Stimulated activated naive CD8-positive, alpha-beta T cell treated with anti-CD3 and anti-CD28 coated beads, Interleukin-15, Interleukin-2, amounts not matched to agents 100 U/mL and 50 U/mL, for 24 hours (primary cell): ENCODE results near the gene TMEM37.

Experiments used
- ATAC-seq: fragments of 150-1000 bp; cut with Tn5 transposase; one replicate; pipeline ENCODE4 v1.10.0; 2021
- DNase-seq: peaks from one replicate; pipeline ENCODE4 v3.0.0; 2021

Gene TMEM37

GRCh38 chr2:119455066-119455718 lies 23.5 kb downstream of the TMEM37 start:
- DNase-seq (no peak), ATAC-seq (no peak)

DNA sequence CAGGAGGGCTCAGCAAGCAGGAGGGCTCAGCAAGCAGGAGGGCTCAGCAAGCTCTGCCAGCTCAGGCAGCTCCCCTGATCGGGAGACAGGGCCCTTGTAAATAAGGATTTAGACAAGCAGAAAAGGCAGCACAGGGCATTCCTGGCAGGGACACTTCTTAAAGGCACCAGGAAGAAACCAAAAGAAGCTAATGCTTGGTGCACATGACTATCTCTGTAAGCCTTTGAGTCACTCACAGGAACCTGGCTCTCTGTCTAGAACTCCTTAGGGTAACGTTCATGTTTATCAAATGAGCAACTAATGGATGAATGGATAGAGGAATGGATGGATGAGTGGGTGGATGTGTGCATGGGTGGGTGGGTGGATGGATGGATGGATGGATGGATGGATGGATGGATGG lies 28.4 kb downstream of the TMEM37 start:
- no peak for ATAC-seq

DNA sequence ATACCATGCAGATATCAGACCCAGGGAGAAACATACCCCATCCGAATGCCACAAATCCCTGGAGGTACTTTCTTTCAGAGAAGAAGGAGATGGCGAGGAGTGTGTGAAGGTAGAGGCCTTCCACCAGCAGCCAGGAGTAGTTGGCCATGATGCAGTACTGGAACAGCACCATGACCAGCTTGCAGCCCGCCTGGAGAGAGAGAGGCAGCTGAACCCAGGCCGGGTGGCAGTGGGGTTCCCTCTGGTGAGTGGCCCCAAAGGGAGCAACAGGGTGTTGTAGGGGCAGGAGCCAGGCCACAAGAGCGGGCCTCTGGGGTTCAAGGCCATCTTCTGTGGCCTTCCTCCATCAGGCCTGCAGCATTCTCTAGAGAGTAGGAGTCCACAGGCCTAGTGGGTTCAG lies 30.2 kb downstream of the TMEM37 start:
- ATAC-seq: no peak
- no peak for DNase-seq

More for the DNA sequence above, 28.4 kb downstream of the TMEM37 start:
- no peak for DNase-seq

GRCh38 chr2:119462574-119462973 lies 30.9 kb downstream of the TMEM37 start:
- DNase-seq (no peak), ATAC-seq (no peak)

- DNase-seq (no peak), ATAC-seq (peak; percentile 58)
Observed at GRCh38 chr2:119463136-119463535, 31.5 kb downstream of the TMEM37 start.

- no peak for DNase-seq
- ATAC-seq: no peak
Observed at GRCh38 chr2:119463990-119464389, 32.3 kb downstream of the TMEM37 start.

DNA sequence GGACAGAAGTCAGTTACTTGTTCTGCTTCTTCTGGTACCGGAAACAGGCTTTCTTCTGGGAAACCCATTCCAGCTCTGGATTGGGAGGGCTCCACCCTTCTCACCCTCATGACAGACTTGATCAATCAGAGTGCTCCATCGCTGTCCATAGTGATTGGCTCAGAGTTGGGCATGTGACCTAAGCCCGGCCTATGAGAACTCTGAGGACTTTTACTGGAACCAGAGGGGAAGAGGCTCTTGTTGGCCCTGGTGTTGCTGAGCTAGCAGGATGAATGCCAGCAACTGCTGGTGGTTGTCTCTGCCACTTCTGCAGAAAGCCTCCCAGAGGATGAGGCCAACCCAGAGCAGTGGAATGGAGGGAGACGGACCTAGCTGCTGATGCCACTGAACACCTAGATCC lies 33.3 kb downstream of the TMEM37 start:
- ATAC-seq (no peak), DNase-seq (no peak)

DNA sequence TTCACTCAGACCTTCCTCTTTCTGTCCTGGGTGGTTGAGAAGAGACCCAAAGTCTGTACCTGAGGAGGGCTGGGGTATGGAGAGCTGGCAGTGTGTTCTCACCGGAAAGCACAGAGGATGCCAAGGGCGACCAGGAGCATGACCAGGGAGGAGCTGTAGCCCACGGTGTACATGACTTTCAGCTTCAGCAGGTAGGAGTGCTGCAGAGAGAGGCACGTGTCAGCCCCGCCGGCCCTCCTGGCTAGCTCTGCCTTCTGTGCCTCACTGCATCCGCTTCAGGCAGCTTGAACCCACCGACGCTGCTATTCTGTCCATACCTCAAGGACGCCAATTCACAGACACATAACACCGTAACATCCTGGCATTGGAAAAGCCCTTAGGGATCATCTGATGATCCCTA lies 34.0 kb downstream of the TMEM37 start:
- ATAC-seq (no peak), DNase-seq (no peak)

GRCh38 chr2:119466373-119466772 lies 34.7 kb downstream of the TMEM37 start:
- no peak for DNase-seq

DNA sequence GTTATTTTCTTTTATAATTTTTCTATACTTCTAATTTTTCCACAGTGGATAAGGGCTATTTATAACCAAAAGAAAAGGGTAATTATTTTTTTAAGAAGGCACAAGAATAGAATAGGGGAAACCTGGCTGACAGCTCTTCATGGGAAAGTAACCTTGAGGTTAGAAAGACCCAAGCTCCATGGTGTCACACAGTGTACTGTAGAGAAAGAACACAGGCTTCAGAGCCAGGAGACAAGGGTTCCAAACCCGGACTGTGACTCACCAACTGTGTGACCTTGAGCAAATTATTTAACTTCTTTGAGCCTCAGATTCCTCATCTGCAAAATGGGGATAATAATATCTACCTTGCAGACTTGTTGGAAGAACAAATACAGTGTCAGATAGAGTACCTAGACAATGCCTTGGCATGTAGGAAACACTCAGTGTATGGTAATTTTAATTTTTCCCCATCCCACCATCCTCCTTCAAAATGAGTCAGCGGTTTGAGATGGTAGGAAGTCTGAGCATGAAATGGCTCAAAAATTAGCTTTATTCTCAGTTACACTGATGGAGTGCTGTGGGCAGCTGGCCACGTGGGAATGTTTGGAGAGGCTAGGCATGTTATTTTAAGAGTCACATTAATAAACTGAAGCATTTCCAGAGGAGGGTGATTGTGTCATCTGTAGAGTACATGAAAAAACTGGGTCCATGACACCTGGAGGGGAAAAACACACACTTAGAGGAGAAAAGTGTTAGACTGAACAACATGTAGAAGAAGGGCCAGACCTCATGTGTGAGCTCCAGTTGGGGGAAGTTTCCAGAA lies 36.7 kb downstream of the TMEM37 start:
- ATAC-seq: no peak
- no peak for DNase-seq

More at GRCh38 chr2:119466373-119466772, 34.7 kb downstream of the TMEM37 start:
- no peak for ATAC-seq

DNA sequence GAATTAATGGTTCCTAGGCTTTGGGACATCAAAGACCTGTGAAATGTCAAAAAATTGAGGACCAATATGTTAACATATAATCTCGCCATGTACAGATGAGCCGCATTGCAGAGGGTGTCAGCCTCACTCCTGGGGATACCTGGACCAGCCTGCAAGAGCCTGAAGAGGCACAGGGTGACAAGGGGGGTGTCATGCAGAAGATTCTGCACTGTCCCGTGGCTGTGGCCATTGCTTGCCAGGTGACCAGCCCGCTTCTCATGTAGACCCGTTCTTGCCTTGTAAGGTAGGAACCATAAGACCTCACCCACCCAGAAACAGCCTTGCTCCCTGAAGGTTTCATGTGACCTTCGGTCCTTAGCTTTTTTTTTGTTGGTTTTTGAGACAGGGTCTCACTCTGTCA lies 37.5 kb downstream of the TMEM37 start:
- ATAC-seq (no peak), DNase-seq (no peak)

DNA sequence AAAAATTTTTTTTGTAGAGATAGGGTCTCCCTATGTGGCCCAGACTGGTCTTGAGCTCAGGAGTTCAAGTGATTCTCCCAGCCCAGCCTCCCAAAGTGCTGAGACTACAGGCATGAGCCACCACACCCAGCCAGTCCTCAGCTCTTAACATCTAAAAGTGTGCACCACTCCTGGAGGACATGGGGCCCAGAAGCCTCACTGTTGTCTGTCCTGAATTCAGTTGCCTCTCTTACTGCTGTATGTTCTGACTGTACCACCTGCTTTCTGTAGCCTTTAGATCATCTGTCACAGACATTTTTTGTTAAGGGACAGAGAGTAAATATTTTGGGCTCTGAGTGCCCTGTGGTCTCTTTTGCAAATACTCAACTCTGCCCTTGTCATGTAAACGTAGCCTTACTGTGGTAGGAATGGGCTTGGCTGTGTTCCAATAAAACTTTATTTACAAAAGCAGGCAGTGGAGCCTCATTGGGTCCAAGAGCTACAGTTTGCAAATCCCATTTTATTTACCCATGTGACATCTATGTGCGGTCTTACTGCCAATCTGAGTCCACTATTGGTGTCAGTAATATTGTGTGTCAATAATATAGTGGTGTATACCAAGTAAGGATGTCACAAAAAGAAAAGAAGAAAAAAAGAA lies 38.1 kb downstream of the TMEM37 start:
- ATAC-seq: no peak
- no peak for DNase-seq

DNA sequence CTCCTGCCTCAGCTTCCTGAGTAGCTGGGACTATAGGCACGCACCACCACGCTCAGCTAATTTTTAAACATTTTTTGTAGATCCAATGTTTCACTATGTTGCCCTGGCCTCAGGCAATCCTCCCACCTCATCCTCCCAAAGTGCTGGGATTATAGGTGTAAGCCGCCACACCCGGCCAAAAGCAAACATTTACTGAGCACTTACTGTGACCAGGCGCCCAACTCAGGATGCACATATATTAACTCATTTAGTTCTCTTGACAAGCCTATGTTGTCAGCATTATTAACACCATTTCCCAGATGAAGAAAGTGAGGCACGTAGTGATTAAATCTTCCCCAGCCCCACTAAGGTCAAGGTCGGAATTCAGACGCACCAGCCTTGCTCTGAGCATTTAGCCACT lies 41.1 kb downstream of the TMEM37 start:
- ATAC-seq (no peak), DNase-seq (no peak)

- no peak for DNase-seq
- no peak for ATAC-seq
Observed at GRCh38 chr2:119473621-119474370, 42.1 kb downstream of the TMEM37 start.

DNA sequence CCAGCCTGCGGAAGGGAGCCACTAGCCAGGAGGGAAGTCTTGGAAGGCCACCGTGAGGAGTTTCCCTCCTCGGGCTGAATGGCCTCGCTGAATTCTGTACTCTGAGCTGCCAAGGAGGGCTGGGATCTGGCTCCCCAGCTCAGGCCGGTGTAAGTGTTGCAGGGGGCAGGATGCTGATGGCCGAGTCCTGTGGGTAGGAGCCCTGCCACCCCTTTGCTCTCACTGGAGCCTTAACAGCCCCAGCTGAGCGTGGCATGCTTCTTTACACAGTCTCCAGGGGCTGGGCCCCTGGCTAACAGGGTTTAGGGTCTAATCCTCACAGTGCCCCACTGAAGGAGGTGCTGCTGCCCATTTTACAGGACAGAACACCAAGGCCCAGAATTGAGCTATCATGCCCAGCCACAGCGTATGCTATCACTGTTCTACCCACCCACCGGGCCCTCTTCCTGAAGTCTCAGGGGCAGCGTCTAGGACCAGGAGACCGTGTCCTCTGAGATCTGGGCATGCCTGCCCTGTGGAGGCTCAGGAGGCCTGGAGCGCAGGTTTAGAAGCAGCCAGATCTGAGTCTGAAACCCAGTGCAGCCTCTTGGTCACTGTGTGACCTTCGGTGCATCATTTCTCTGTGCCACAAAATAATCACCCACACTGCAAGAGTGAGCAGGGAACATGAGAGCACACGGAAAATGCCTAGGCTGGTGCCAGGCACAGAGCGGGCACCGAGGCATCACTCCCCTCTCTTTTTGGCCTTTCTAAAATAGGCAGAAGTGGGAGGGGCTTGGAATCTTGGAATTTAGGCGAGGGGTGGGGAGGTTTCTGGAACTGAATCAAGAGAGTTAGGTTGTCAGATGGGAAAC lies 42.9 kb downstream of the TMEM37 start:
- no peak for ATAC-seq
- no peak for DNase-seq

DNA sequence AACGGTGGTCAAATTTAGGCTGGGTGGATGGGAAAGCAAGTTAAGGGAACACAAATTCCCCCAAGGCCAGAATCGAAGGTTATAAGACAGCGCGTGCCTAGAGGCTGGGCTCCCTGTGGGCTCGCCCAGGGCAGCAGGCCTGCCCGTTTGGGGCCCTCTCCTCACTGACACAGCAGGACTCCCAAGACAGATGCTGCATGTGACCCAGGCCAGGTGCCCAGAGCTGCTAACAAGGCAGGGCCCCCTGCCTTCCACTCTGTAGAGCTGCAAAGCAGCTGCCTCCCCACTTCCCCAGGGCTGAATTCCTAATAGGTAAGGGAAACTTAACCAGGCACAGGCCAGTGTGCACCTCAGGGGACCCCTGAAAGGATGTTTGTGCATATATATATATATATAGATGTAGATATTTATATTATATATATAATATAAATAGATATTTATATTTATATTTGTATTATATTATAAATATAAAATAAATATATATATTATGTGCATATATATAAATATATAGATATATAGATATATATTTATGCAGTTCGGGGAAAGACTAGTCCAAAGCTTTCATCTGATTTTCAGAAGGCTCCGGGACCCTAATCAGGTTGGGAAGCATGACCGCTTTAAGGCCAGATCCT lies 43.7 kb downstream of the TMEM37 start:
- ATAC-seq: no peak
- DNase-seq: no peak

DNA sequence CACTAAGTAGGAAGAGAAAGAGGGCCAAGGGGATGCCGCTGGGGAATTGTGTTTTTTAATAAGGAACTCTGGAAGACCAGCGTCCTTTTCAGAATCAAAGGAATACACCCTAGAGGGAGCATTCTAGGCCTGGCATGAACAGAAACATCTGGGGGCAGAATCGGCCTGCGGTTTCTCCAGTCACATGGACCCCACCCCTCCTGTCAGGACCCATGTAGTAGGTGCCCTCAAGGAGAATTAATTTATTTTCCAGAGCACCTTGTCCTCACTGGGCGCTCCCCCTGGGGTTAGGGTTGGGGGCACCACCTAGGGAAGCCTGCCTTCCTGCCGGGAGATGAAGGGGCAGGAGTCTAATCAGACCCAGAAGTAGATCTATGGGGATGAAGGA lies 44.2 kb downstream of the TMEM37 start:
- DNase-seq (no peak), ATAC-seq (no peak)

- ATAC-seq (no peak), DNase-seq (peak; percentile 46)
Observed at GRCh38 chr2:119476301-119477112, 44.9 kb downstream of the TMEM37 start.

- DNase-seq: no peak
Observed at GRCh38 chr2:119477113-119477505, 45.5 kb downstream of the TMEM37 start.

More at GRCh38 chr2:119477113-119477505, 45.5 kb downstream of the TMEM37 start:
- no peak for ATAC-seq
